B cell (primary cell): ENCODE measurements around the gene PDE4B. TPM values are rescaled to one million over a fixed set of nuclear protein-coding genes. Genes with fewer than 3 reads are reported as not detected.

Experiments
- ATAC-seq: fragments of 200-7000 bp; cut with Tn5 transposase; one replicate; pipeline ENCODE4 v1.10.0; 2021; ENCODE audit warnings: low read depth, mild to moderate bottlenecking, moderate number of reproducible peaks, moderate library complexity
- CTCF ChIA-PET: fragments of 350-600 bp; sonication (Branson Sonifier 250); formaldehyde crosslinking; loops from one replicate; lab custom pipeline; 2021; ENCODE audit warnings: antibody characterized with exemption, inconsistent platforms; lab: Charles Lee
- POLR2A ChIA-PET: fragments of 350-600 bp; sonication (Branson Sonifier 250); formaldehyde crosslinking; loops from one replicate; lab custom pipeline; 2021; ENCODE audit warnings: antibody characterized with exemption; lab: Charles Lee
- DNase-seq: peaks from one replicate; pipeline ENCODE4 v3.0.0; 2013
- H2AFZ ChIP-seq: 2 replicates; pipeline ENCODE4 v1.6.1; 2012; ENCODE audit warnings: mild to moderate bottlenecking, low read depth, low read length; ENCODE audit not compliant: insufficient read depth, poor library complexity, severe bottlenecking
- H3K27ac ChIP-seq, 2 donors: 1 replicate in 1 of 2; 2 replicates in 1 of 2; pipeline ENCODE4 v1.5.1; 2012 to 2013; ENCODE audit warnings: low read length in 2 of 2, mild to moderate bottlenecking in 2 of 2, moderate library complexity in 1 of 2
- H3K27me3 ChIP-seq, 4 experiments: fragments of 200-600 bp in 1 of 4; sonication (generic) in 1 of 4; replicated peaks in 1 of 4; 1 replicate in 2 of 4; 2 replicates in 2 of 4; pipeline versions ENCODE4 v1.6.1 to v1.7.0; 2013 to 2016; ENCODE audit warnings: low read length in 3 of 4, mild to moderate bottlenecking in 2 of 4, mixed read lengths in 1 of 4, moderate library complexity in 1 of 4; ENCODE audit not compliant: insufficient read depth in 4 of 4, control insufficient read depth in 3 of 4; ENCODE audit errors: control extremely low read depth in 1 of 4
- H3K36me3 ChIP-seq, 2 experiments: replicated peaks in 1 of 2; 1 replicate in 1 of 2; 2 replicates in 1 of 2; pipeline versions ENCODE4 v1.6.1 to v1.7.1; 2013; ENCODE audit warnings: low read length in 1 of 2; ENCODE audit not compliant: insufficient read depth in 2 of 2, control insufficient read depth in 1 of 2; ENCODE audit errors: control extremely low read depth in 1 of 2, extremely low read depth in 1 of 2
- H3K4me1 ChIP-seq, 2 donors: fragments of 200-600 bp in 1 of 2; sonication (generic) in 1 of 2; 1 replicate in 1 of 2; 2 replicates in 1 of 2; pipeline versions ENCODE4 v1.5.1 to v1.6.1; 2013 to 2017; ENCODE audit warnings: low read length in 2 of 2; ENCODE audit not compliant: control insufficient read depth in 2 of 2, insufficient read depth in 2 of 2
- H3K4me2 ChIP-seq: replicated peaks from 2 replicates; pipeline ENCODE3; 2012; ENCODE audit warnings: mild to moderate bottlenecking, low read depth, low read length; ENCODE audit not compliant: poor library complexity, severe bottlenecking
- H3K4me3 ChIP-seq, 5 experiments: fragments of 200-600 bp in 1 of 5; sonication (generic) in 1 of 5; 1 replicate in 3 of 5; 2 replicates in 2 of 5; pipeline versions ENCODE4 v1.5.1 to v1.7.0; 2011 to 2016; ENCODE audit warnings: low read length in 4 of 5, mild to moderate bottlenecking in 4 of 5, low read depth in 2 of 5, control low read depth in 1 of 5, moderate library complexity in 1 of 5; ENCODE audit not compliant: insufficient read depth in 1 of 5; ENCODE audit errors: control extremely low read depth in 1 of 5, extremely low read depth in 1 of 5
- H3K79me2 ChIP-seq: fragments of 200-600 bp; sonication (generic); one replicate; pipeline ENCODE4 v1.6.0; 2016; ENCODE audit warnings: low read length; ENCODE audit not compliant: control insufficient read depth, insufficient read depth
- H3K9ac ChIP-seq: fragments of 200-600 bp; sonication (generic); 2 replicates; pipeline ENCODE4 v1.6.1; 2017; ENCODE audit warnings: mild to moderate bottlenecking, low read length, moderate library complexity
- H3K9me3 ChIP-seq, 3 donors: one replicate each; pipeline versions ENCODE4 v1.6.1 to v1.7.1; 2013; ENCODE audit warnings: low read length in 2 of 3; ENCODE audit not compliant: control insufficient read depth in 2 of 3, insufficient read depth in 1 of 3; ENCODE audit errors: control extremely low read depth in 1 of 3
- H4K20me1 ChIP-seq: 2 replicates; pipeline ENCODE4 v1.6.0; 2012; ENCODE audit warnings: mild to moderate bottlenecking, low read length; ENCODE audit not compliant: insufficient read depth, control insufficient read depth, poor library complexity, severe bottlenecking
- H3K27ac Mint-ChIP-seq: one replicate; pipeline ENCODE4 v1.8.0; 2021; ENCODE audit warnings: mixed read lengths
- H3K27me3 Mint-ChIP-seq: one replicate; pipeline ENCODE4 v1.8.0; 2021; ENCODE audit warnings: mixed read lengths
- H3K4me1 Mint-ChIP-seq: one replicate; pipeline ENCODE4 v1.8.0; 2021; ENCODE audit warnings: mixed read lengths
- H3K4me3 Mint-ChIP-seq: one replicate; pipeline ENCODE4 v1.8.0; 2021; ENCODE audit warnings: mixed read lengths
- H3K9me3 Mint-ChIP-seq: one replicate; pipeline ENCODE4 v1.8.0; 2022; ENCODE audit warnings: mixed read lengths; ENCODE audit not compliant: insufficient read depth
- EZH2 ChIP-seq: IDR thresholded peaks from 2 replicates; pipeline ENCODE4 v1.6.1; 2012; ENCODE audit warnings: borderline replicate concordance, low read depth, mild to moderate bottlenecking, moderate library complexity, low read length; ENCODE audit not compliant: insufficient read depth, poor library complexity, severe bottlenecking
- WGBS: methylation state at CpG from one replicate; pipeline ENCODE4 v1.1.5; 2013; ENCODE audit warnings: missing lambda C conversion rate; ENCODE audit not compliant: insufficient coverage; 5-methylcytosine and 5-hydroxymethylcytosine counted together
- intact Hi-C: fragments of 100-400 bp; cut with micrococcal nuclease; formaldehyde crosslinking; loops from one replicate; pipeline ENCODE4 v1.10.0; 2022
- polyA plus RNA-seq: library from polyadenylated mRNA; depleted of rRNA; stranded (reverse); fragments of >200 nt; gene quantifications from 2 replicates; pipeline ENCODE4 v1.2.3, GENCODE V29; 2012
- total RNA-seq, 2 donors: library from RNA; stranded (reverse); fragments of 120-200 nt in 1 of 2; gene quantifications; 1 replicate in 1 of 2; 2 replicates in 1 of 2; pipeline versions ENCODE4 v1.2.3 to v1.2.4, GENCODE V29; 2013 to 2022
- TF ChIP-seq, protein P1 (sequence below): fragments of 200-600 bp; IDR thresholded peaks from one replicate; pipeline ENCODE4 v1.8.0; 2022; ENCODE audit warnings: antibody characterized with exemption, mild to moderate bottlenecking

The PDE4B gene
- total and polyA plus RNA-seq, 2 donors (not counting 1 experiment from before 2014, with no cell fraction given) = 63.7 to 242 TPM

- Mint-ChIP-seq H3K27ac (peak overlapping the region; percentile 87), H3K27me3 (no peaks in the 10 kb centered on the region), H3K9me3 (no peaks in the 10 kb centered on the region), H3K4me1 (peaks cover 87% of the 10 kb centered on the region), H3K4me3 (peak overlapping the region; percentile 71)
- peaks cover 36% of the 10 kb centered on the region for H3K79me2 ChIP-seq
- DNase-seq (peak; percentile 48), ATAC-seq (no peak)
- H3K4me3 ChIP-seq = peak overlapping the region in 2 of 5 experiments; percentile 0 to 21
- H3K4me2 ChIP-seq = peak overlapping the region; percentile 61
- no peak overlapping the region for H2AFZ ChIP-seq
- intact Hi-C loops = loop anchor here (10.0 kb wide), 1 partner anchor 418 kb away; no protein-coding TSS in a partner anchor
- CTCF ChIA-PET = interaction anchor here (1.1 to 12.3 kb wide), 8 partner anchors 8 to 130 kb away, joined by 3 to 181 read pairs (median 4); no protein-coding TSS in a partner anchor
- H4K20me1 ChIP-seq = no peaks in the 10 kb centered on the region
- H3K27me3 ChIP-seq = no peaks in the 10 kb centered on the region
- peaks cover 2 to 62% of the 10 kb centered on the region in 2 experiments for H3K36me3 ChIP-seq
- no peak for TF ChIP-seq EZH2
- TF ChIP-seq, protein P1, sequence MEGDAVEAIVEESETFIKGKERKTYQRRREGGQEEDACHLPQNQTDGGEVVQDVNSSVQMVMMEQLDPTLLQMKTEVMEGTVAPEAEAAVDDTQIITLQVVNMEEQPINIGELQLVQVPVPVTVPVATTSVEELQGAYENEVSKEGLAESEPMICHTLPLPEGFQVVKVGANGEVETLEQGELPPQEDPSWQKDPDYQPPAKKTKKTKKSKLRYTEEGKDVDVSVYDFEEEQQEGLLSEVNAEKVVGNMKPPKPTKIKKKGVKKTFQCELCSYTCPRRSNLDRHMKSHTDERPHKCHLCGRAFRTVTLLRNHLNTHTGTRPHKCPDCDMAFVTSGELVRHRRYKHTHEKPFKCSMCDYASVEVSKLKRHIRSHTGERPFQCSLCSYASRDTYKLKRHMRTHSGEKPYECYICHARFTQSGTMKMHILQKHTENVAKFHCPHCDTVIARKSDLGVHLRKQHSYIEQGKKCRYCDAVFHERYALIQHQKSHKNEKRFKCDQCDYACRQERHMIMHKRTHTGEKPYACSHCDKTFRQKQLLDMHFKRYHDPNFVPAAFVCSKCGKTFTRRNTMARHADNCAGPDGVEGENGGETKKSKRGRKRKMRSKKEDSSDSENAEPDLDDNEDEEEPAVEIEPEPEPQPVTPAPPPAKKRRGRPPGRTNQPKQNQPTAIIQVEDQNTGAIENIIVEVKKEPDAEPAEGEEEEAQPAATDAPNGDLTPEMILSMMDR = no peak
- H3K27ac ChIP-seq = peak overlapping the region; percentile 83 to 90
- no peaks in the 10 kb centered on the region for H3K9me3 ChIP-seq
- H3K4me1 ChIP-seq = peaks cover 78 to 86% of the 10 kb centered on the region in 2 donors
- H3K9ac ChIP-seq = peak overlapping the region; percentile 17
- POLR2A ChIA-PET = interaction anchor here (0.8 to 1.0 kb wide), 2 partner anchors 36 to 91 kb away, joined by 3 to 6 read pairs; no protein-coding TSS in a partner anchor
- WGBS = 34% methylated on average over 6 of the region's 6 CpGs
Measured at GRCh38 chr1:66372522-66373101, 579.9 kb downstream of the PDE4B start.

GRCh38 chr1:66373157-66373591 lies 580.5 kb downstream of the PDE4B start:
- H3K9me3 Mint-ChIP-seq = no peaks in the 10 kb centered on the region
- 0% methylated on average over 1 of the region's 4 CpGs for whole genome bisulfite sequencing
- no peaks in the 10 kb centered on the region for H4K20me1 ChIP-seq
- TF ChIP-seq, protein P1 = no peak
- H3K9me3 ChIP-seq = no peaks in the 10 kb centered on the region
- H3K4me1 ChIP-seq = peaks cover 76 to 84% of the 10 kb centered on the region in 2 donors
- H3K27me3 ChIP-seq = no peaks in the 10 kb centered on the region
- intact Hi-C loops = loop anchor here (10.0 kb wide), 1 partner anchor 418 kb away; no protein-coding TSS in a partner anchor
- ChIA-PET CTCF (interaction anchor here (1.4 to 12.3 kb wide), 5 partner anchors 8 to 119 kb away, joined by 3 to 181 read pairs (median 5); no protein-coding TSS in a partner anchor), POLR2A (interaction anchor here (0.8 to 2.8 kb wide), 3 partner anchors 29 to 91 kb away, joined by 3 to 7 read pairs (median 6); no protein-coding TSS in a partner anchor)
- peak overlapping the region; percentile 71 for H3K4me3 Mint-ChIP-seq
- peak overlapping the region; percentile 87 for H3K27ac Mint-ChIP-seq
- ATAC-seq (no peak), DNase-seq (no peak)
- H3K36me3 ChIP-seq = peaks cover 2 to 56% of the 10 kb centered on the region in 2 experiments
- H3K4me2 ChIP-seq = peak overlapping the region; percentile 61
- H3K4me3 ChIP-seq = peak overlapping the region in 2 of 5 experiments; percentile 0 to 21
- H3K79me2 ChIP-seq = peaks cover 38% of the 10 kb centered on the region
- no peaks in the 10 kb centered on the region for H3K27me3 Mint-ChIP-seq
- peaks cover 87% of the 10 kb centered on the region for H3K4me1 Mint-ChIP-seq
- H2AFZ ChIP-seq = no peak overlapping the region
- peak overlapping the region; percentile 17 for H3K9ac ChIP-seq
- peak overlapping the region; percentile 83 to 90 for H3K27ac ChIP-seq
